ENCODE results near the gene IFFO2.

The IFFO2 gene

GRCh38 chr1:18956193-18957135 lies at the start of gene IFFO2:
Gene IFFO2, minus strand, starts transcription at chr1:18956676. Its CDS starts 344 bp downstream, at chr1:18956332.
- DNase-seq, result peak; percentile 96 to 99 (median 98)

GRCh38 chr1:19006000-19006399 lies 49.5 kb upstream of the IFFO2 start:
- no peak for DNase-seq

- no peak for DNase-seq
Observed at GRCh38 chr1:19003371-19004290, 47.2 kb upstream of the IFFO2 start.

- no peak for DNase-seq
Observed at GRCh38 chr1:19000065-19000464, 43.6 kb upstream of the IFFO2 start.

- DNase-seq, result no peak
Observed at GRCh38 chr1:18999359-18999758, 42.9 kb upstream of the IFFO2 start.

- DNase-seq, result no peak
Observed at GRCh38 chr1:18998016-18998724, 41.7 kb upstream of the IFFO2 start.

- no peak for DNase-seq
Observed at GRCh38 chr1:18997508-18997907, 41.0 kb upstream of the IFFO2 start.

GRCh38 chr1:18996548-18997177 lies 40.2 kb upstream of the IFFO2 start:
- DNase-seq, result no peak

- DNase-seq, result peak in 2 of 3 donors; percentile 24 to 52
Observed at GRCh38 chr1:18994381-18994780, 37.9 kb upstream of the IFFO2 start.

- no peak for DNase-seq
Observed at GRCh38 chr1:18992646-18993045, 36.2 kb upstream of the IFFO2 start.

- no peak for DNase-seq
Observed at GRCh38 chr1:18991585-18991984, 35.1 kb upstream of the IFFO2 start.

GRCh38 chr1:18989896-18990295 lies 33.4 kb upstream of the IFFO2 start:
- DNase-seq, result no peak

GRCh38 chr1:18989176-18989799 lies 32.8 kb upstream of the IFFO2 start:
- no peak for DNase-seq

- DNase-seq, result no peak
Observed at GRCh38 chr1:18981242-18981641, 24.8 kb upstream of the IFFO2 start.

- no peak for DNase-seq
Observed at GRCh38 chr1:18978706-18979105, 22.2 kb upstream of the IFFO2 start.

- no peak for DNase-seq
Observed at GRCh38 chr1:18977428-18977827, 21.0 kb upstream of the IFFO2 start.

- no peak for DNase-seq
Observed at GRCh38 chr1:18976096-18976495, 19.6 kb upstream of the IFFO2 start.

GRCh38 chr1:18974606-18975005 lies 18.1 kb upstream of the IFFO2 start:
- no peak for DNase-seq

- DNase-seq, result no peak
Observed at GRCh38 chr1:18974005-18974404, 17.5 kb upstream of the IFFO2 start.

- no peak for DNase-seq
Observed at GRCh38 chr1:18973446-18973955, 17.0 kb upstream of the IFFO2 start.

GRCh38 chr1:18972991-18973390 lies 16.5 kb upstream of the IFFO2 start:
- peak; percentile 71 to 75 (median 72) for DNase-seq

GRCh38 chr1:18972531-18972930 lies 16.1 kb upstream of the IFFO2 start:
- no peak for DNase-seq

Measured in suppressor macrophage treated with lipopolysaccharide for 1 hour (primary cell).